Measurements from ENCODE around the gene MMP21. TPM values are rescaled to one million over a fixed set of nuclear protein-coding genes. Genes with fewer than 3 reads are reported as not detected.

The MMP21 gene
- total and polyA plus RNA-seq, 10 of the 15 experiments (the other 5 are each of a cell fraction or from before 2014, with no cell fraction given): 0.08 to 0.24 TPM; not detected in 8

DNA sequence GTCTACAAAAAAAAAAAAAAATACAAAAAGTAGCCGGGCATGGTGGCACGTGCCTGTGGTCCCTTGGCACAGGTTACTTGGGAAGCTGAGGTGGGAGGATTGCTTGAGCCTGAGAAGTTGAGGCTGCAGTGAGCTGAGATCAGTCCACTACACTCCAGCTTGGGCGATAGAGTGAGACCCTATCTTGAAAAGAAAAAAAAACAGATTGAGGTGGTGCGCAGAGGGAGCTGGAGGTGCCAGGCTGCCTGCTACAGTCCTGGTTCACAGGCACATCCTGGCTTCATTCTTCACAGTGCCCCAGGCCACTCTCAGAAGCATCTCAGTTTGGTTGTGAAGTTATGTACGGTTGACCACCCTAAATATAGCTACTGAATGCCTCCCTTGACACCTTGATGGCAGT is 4.8 kb downstream of the MMP21 start:
- Histone ChIP-seq H3K27me3 (replicated peaks in 1 of 2; ENCODE audit: control insufficient read depth in 2 of 2, insufficient read depth in 2 of 2, low read length in 1 of 2) (no peaks in the 10 kb centered on the region), H2AFZ (ENCODE audit: control insufficient read depth, low read depth, low read length) (no peak overlapping the region), H3K4me3 (no peak overlapping the region), H3K4me2 (ENCODE audit: control insufficient read depth, insufficient read depth) (no peak overlapping the region), H3K36me3 (ENCODE audit: control insufficient read depth in 2 of 2, insufficient read depth in 2 of 2, low read length in 1 of 2) (peaks cover 0 to 3% of the 10 kb centered on the region in 2 experiments; a peak in 3 of 4 replicates), H3K27ac (ENCODE audit: control insufficient read depth, insufficient read depth) (no peak overlapping the region), H3K9me3 (replicated peaks; ENCODE audit: control insufficient read depth, insufficient read depth, low read length) (no peaks in the 10 kb centered on the region), H3K9ac (ENCODE audit: control insufficient read depth, insufficient read depth, low read length) (no peak overlapping the region), H4K20me1 (ENCODE audit: control insufficient read depth, insufficient read depth) (no peaks in the 10 kb centered on the region), H3K4me1 (ENCODE audit: control insufficient read depth, insufficient read depth, low read length) (no peaks in the 10 kb centered on the region), H3K79me2 (ENCODE audit: control insufficient read depth, insufficient read depth, low read length) (no peaks in the 10 kb centered on the region)
- TF ChIP-seq, protein P1, sequence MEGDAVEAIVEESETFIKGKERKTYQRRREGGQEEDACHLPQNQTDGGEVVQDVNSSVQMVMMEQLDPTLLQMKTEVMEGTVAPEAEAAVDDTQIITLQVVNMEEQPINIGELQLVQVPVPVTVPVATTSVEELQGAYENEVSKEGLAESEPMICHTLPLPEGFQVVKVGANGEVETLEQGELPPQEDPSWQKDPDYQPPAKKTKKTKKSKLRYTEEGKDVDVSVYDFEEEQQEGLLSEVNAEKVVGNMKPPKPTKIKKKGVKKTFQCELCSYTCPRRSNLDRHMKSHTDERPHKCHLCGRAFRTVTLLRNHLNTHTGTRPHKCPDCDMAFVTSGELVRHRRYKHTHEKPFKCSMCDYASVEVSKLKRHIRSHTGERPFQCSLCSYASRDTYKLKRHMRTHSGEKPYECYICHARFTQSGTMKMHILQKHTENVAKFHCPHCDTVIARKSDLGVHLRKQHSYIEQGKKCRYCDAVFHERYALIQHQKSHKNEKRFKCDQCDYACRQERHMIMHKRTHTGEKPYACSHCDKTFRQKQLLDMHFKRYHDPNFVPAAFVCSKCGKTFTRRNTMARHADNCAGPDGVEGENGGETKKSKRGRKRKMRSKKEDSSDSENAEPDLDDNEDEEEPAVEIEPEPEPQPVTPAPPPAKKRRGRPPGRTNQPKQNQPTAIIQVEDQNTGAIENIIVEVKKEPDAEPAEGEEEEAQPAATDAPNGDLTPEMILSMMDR (IDR thresholded peaks at IDR 0.05 in 2 of 3, conservative IDR thresholded peaks at IDR 0.05 in 1 of 3; ENCODE audit: control insufficient read depth in 2 of 3, extremely low read depth in 1 of 3, insufficient read depth in 1 of 3, low read depth in 3 of 3, low read length in 3 of 3): no peak
- no peak for TF ChIP-seq JUND (IDR thresholded peaks at IDR 0.05; ENCODE audit: low read depth, low read length)
- TF ChIP-seq ASH2L (IDR thresholded peaks at IDR 0.05; ENCODE audit: borderline replicate concordance, low read depth): no peak
- no peak for TF ChIP-seq BACH1 (IDR thresholded peaks at IDR 0.05; ENCODE audit: borderline replicate concordance)
- ChIA-PET RAD21 (ENCODE audit: unreplicated experiment) (no interaction called here), SMC1A (ENCODE audit: uncharacterized antibody, unreplicated experiment) (no interaction called here), CTCF (interaction anchor here (1.3 kb wide), 1 partner anchor 13 kb away, joined by 5 read pairs; no protein-coding TSS in a partner anchor), POLR2A (interaction anchor here (0.7 kb wide), 1 partner anchor 62 kb away, joined by 4 read pairs; no protein-coding TSS in a partner anchor)
- no TSS peak for BruUV-seq (replicated peaks)
- 75% methylated on average over 5 of the region's 5 CpGs for WGBS (ENCODE audit: insufficient coverage, insufficient replicate concordance, low lambda C conversion rate, missing lambda C conversion rate)
- FAIRE-seq: no peak
- no peak for ATAC-seq
- in situ Hi-C loops (cut with MboI): no loop called here
- intact Hi-C loops (cut with micrococcal nuclease; ENCODE audit: unreplicated experiment): no loop called here
- DNase-seq (ENCODE audit: low read depth, low spot score): no peak

DNA sequence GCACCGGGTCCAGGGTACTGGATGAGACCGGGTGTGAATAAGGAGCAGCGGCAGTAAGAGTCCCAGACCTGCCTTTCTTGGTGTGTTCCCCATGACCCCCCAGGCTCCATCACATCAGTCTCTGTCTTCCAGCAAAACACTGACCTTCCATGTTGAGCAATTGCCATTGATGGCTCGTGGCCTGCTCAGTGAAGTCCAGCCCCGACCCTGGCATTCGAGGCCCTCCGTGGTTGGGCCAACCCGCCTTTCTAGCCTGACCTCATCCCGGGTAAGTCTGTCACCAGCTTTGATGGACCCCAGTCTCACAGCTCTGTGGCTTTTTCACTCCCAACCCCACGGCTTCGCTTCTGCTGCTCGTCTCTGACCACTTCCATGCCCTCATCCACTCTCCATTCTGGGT is 6.4 kb downstream of the MMP21 start:
- intact Hi-C loops (cut with micrococcal nuclease; ENCODE audit: unreplicated experiment) (no loop called here), in situ Hi-C loops (cut with MboI) (no loop called here)
- H3K27ac ChIP-seq (ENCODE audit: control insufficient read depth, insufficient read depth): no peak overlapping the region
- FAIRE-seq: no peak
- no peak overlapping the region for H3K4me2 ChIP-seq (ENCODE audit: control insufficient read depth, insufficient read depth)
- ATAC-seq: no peak
- H3K4me3 ChIP-seq: no peak overlapping the region
- BruUV-seq (replicated peaks): no TSS peak
- ChIA-PET POLR2A (no interaction called here), RAD21 (ENCODE audit: unreplicated experiment) (no interaction called here), SMC1A (ENCODE audit: uncharacterized antibody, unreplicated experiment) (interaction anchor here (0.8 to 1.0 kb wide), 2 partner anchors 11 to 113 kb away, joined by 3 read pairs; no protein-coding TSS in a partner anchor), CTCF (interaction anchor here (1.0 kb wide), 1 partner anchor 14 kb away, joined by 3 read pairs; no protein-coding TSS in a partner anchor)
- 100% methylated on average over 12 of the region's 12 CpGs for WGBS (ENCODE audit: insufficient coverage, insufficient replicate concordance, low lambda C conversion rate, missing lambda C conversion rate)
- H3K9me3 ChIP-seq (replicated peaks; ENCODE audit: control insufficient read depth, insufficient read depth, low read length): no peaks in the 10 kb centered on the region
- DNase-seq (ENCODE audit: low read depth, low spot score): no peak
- peaks cover 2 to 14% of the 10 kb centered on the region in 2 experiments for H3K36me3 ChIP-seq (ENCODE audit: control insufficient read depth in 2 of 2, insufficient read depth in 2 of 2, low read length in 1 of 2)
- no peaks in the 10 kb centered on the region for H3K4me1 ChIP-seq (ENCODE audit: control insufficient read depth, insufficient read depth, low read length)
- no peak overlapping the region for H2AFZ ChIP-seq (ENCODE audit: control insufficient read depth, low read depth, low read length)
- no peaks in the 10 kb centered on the region for H3K79me2 ChIP-seq (ENCODE audit: control insufficient read depth, insufficient read depth, low read length)
- H3K27me3 ChIP-seq (replicated peaks in 1 of 2; ENCODE audit: control insufficient read depth in 2 of 2, insufficient read depth in 2 of 2, low read length in 1 of 2): no peaks in the 10 kb centered on the region
- H3K9ac ChIP-seq (ENCODE audit: control insufficient read depth, insufficient read depth, low read length): no peak overlapping the region
- no peaks in the 10 kb centered on the region for H4K20me1 ChIP-seq (ENCODE audit: control insufficient read depth, insufficient read depth)
- TF ChIP-seq, protein P2, sequence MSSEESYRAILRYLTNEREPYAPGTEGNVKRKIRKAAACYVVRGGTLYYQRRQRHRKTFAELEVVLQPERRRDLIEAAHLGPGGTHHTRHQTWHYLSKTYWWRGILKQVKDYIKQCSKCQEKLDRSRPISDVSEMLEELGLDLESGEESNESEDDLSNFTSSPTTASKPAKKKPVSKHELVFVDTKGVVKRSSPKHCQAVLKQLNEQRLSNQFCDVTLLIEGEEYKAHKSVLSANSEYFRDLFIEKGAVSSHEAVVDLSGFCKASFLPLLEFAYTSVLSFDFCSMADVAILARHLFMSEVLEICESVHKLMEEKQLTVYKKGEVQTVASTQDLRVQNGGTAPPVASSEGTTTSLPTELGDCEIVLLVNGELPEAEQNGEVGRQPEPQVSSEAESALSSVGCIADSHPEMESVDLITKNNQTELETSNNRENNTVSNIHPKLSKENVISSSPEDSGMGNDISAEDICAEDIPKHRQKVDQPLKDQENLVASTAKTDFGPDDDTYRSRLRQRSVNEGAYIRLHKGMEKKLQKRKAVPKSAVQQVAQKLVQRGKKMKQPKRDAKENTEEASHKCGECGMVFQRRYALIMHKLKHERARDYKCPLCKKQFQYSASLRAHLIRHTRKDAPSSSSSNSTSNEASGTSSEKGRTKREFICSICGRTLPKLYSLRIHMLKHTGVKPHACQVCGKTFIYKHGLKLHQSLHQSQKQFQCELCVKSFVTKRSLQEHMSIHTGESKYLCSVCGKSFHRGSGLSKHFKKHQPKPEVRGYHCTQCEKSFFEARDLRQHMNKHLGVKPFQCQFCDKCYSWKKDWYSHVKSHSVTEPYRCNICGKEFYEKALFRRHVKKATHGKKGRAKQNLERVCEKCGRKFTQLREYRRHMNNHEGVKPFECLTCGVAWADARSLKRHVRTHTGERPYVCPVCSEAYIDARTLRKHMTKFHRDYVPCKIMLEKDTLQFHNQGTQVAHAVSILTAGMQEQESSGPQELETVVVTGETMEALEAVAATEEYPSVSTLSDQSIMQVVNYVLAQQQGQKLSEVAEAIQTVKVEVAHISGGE (CRISPR knock-in tag; IDR thresholded peaks at IDR 0.05): no peak
- TF ChIP-seq FOXM1 (IDR thresholded peaks at IDR 0.05; ENCODE audit: low read depth, low read length) (no peak), EP300 (IDR thresholded peaks at IDR 0.05; ENCODE audit: borderline replicate concordance in 1 of 2, control insufficient read depth in 1 of 2, low read depth in 2 of 2, low read length in 2 of 2) (no peak), RBBP5 (conservative IDR thresholded peaks at IDR 0.05) (no peak), KLF5 (IDR thresholded peaks at IDR 0.05; ENCODE audit: partially characterized antibody) (no peak), BMI1 (IDR thresholded peaks at IDR 0.05; ENCODE audit: borderline replicate concordance) (no peak), MEF2B (IDR thresholded peaks at IDR 0.05; ENCODE audit: partially characterized antibody, poor library complexity, severe bottlenecking) (no peak)
